Measurements from ENCODE around the gene OBSCN.

Gene OBSCN

DNA sequence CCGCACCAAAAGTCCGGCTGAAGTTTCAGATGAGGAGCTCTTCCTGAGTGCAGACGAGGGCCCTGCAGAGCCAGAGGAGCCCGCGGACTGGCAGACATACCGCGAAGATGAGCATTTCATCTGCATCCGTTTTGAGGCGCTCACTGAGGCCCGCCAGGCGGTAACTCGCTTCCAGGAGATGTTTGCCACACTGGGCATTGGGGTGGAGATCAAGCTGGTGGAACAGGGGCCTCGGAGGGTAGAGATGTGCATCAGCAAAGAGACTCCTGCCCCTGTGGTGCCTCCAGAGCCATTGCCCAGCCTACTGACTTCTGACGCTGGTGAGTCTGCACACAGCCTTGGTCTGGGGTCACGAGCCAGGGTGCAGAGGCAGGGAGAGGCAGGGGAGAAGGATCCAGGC, 114.1 kb downstream of the OBSCN start:
- no peak for DNase-seq (ENCODE audit: low spot score)

DNA sequence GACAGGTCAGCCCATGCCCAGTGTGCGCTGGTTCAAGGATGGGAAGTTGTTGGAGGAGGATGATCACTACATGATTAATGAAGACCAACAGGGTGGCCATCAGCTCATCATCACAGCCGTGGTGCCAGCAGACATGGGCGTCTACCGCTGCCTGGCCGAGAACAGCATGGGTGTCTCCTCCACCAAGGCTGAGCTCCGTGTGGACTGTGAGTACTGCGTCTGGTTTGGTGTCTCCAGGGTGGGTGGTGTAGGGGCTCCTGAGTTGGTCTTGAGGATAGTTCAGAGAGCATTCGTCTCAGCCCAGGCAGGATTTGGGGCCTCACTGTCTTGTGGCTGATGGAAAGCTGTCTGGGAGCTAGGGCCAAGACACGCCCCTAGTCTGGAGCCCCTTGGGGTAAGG, 115.6 kb downstream of the OBSCN start:
- DNase-seq (ENCODE audit: low spot score), result no peak

DNA sequence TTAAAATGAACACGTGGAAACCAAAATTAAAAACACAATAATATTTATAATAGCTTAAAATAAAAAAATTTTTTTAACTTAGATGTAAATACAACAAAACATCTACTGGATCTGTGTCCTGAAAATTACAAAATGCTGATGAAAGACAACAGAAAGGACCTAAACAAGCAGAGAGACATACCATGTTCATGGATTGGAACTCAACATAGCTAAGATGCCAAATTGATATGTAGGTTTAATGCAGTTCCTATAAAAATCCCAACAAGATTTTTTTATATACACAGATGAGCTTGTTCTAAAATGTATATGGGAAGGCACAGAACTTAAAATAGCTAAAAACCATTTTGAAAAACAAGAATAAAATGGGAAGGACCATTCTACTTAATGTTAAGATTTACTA, 117.4 kb downstream of the OBSCN start:
- DNase-seq (ENCODE audit: low spot score), result no peak

DNA sequence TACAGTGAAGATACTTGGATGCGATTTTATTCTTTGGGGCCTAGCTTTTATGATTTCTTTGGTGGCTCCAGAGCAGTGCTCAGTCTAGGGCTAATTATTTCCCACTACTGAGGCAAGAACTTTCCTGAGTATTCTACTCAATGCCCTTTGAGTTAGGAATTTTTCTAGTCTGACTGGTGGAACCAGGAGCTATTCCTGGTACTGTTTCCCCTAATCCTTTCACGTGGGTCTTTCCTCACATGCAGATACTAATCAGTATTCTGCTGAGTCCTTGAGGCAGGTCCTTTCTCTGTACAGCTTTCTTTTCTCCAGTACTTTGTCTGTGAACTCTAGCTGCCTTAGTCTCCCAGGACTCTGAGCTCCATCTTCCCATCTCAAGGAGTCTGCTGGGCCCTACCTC, 122.0 kb downstream of the OBSCN start:
- DNase-seq (ENCODE audit: low spot score), result no peak

DNA sequence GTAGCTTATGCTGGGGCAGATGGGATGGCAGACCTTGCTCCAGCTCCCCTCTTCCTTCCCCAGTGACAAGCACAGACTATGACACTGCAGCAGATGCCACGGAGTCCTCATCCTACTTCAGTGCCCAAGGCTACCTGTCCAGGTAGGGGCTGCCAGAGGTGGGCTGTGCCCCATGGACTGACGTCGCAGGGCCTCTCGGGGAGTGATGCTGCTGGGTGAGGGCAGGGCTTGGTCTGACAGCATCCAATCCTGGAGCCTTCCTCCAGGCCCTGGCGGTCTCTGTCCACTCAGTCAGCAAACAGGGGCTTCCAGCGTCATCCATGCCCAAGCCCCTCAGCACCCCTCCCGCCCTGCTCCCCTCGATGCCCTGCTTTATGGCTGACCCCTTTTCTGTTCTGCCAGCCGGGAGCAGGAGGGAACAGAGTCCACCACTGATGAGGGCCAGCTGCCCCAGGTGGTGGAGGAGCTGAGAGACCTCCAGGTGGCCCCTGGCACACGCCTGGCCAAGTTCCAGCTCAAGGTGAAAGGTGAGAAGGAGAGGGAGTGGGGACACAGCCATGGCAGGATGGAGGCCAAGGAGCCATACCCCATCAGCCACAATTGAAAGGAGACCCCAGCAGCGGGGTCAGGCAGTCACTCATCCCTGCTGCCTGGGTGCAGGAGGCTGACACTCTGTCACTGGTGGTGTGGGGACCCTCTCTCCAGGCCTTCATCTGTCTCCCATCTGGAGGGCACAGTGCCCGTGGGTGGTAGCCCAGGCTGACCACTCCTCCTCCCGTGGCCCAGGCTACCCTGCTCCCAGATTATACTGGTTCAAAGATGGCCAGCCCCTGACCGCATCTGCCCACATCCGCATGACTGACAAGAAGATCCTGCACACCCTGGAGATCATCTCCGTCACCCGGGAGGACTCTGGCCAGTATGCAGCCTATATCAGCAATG, 125.2 kb downstream of the OBSCN start:
- DNase-seq (ENCODE audit: low spot score), result no peak

DNA sequence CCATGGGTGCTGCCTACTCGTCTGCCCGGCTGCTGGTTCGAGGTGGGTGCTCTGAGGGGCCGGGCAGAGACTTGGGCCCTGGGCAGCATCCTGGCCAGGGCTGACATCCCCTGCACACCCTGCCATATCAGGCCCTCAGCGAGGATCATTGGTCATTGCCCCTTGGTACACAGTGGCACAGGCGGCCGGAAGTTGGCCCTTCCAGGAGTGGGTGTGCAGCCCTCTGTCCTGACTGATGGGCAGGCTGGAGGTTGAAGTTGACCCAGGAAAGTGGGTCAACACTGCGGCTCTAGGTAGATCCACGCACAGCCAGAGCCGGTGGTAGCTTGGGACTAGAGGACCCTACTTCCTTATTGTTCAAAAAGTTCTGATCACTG, 125.9 kb downstream of the OBSCN start:
- no peak for DNase-seq (ENCODE audit: low spot score)

DNA sequence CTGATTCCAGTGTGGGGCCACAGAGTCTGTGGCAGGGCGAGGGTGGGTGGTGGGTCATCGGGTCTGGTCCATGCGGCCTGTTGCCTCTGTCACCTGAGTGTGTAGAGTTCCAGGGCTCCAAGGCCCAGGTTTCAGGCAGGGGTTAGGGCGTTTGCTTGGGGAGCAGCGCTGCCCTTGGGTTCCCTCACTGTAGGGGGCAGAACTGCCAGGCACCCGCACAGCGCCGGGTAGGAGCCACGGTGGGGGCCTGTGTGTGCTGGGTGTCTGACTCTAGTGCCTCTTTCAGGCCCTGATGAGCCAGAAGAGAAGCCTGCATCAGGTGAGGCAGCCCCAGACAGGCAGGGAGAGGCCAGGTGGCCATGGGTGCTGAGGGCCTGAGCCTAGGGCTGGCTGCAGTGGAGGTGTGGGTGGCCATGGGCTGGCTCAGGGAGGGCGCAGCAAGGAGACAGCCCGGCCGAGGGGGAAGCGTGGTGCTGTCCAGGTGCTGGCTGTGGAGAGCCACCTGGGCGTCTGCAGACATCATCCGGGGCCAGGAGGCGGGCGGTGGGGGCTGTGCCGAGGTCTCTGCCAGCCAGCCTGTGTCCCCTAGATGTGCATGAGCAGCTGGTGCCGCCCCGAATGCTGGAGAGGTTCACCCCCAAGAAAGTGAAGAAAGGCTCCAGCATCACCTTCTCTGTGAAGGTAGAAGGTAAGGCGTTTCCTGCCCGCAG, 126.5 kb downstream of the OBSCN start:
- DNase-seq (ENCODE audit: low spot score), result no peak

DNA sequence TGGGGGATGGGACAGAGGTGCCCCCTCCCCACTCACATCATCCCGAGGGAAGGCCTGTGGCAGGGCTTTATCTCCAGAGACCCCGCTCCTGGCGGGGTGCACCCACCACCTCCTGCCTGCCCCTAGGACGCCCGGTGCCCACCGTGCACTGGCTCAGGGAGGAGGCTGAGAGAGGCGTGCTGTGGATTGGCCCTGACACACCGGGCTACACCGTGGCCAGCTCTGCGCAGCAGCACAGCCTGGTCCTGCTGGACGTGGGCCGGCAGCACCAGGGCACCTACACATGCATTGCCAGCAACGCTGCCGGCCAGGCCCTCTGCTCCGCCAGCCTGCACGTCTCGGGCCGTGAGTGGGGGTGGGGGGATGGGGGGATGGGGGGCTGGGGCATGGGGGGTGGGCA, 127.1 kb downstream of the OBSCN start:
- no peak for DNase-seq (ENCODE audit: low spot score)

DNA sequence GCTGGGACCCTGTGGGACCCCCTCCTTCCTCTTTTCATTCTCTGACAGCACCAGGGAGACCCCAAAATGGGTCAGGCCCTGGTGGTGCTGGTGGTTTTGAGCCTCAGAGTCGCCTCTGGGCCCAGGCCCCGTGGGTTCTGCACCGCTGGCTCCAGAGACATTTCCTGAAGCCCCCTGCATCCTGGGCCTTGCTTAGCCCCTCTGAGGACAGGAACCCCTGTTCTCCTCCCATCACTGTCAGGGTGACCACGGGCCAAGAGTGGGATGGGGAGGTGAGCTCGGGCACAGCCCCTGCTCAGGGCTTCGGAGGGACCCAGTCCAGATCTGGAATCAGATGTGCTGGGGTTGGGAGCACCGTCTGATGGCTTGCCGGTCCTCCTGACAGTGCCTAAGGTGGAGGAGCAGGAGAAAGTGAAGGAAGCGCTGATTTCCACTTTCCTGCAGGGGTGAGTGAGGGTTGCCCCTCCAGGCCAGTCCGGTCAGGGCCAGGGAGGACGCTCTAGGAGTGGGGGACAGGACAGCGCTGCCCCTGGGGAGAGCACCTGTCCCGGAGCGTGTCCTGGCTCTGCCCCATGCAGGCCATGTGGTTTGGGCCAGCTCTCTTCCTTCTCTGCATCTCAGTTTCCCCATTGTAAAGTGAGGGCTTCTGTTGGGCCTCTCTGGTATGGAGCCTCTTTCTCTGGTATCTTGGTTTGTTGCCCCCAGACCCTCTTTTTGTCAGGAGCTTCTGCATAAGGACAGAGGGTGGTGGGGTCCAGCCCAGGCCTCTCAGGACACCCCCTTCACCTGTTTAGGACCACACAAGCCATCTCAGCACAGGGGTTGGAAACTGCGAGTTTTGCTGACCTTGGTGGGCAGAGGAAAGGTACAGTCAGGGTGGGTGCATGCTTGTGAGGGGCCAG, 127.8 kb downstream of the OBSCN start:
- DNase-seq (ENCODE audit: low spot score), result no peak

DNA sequence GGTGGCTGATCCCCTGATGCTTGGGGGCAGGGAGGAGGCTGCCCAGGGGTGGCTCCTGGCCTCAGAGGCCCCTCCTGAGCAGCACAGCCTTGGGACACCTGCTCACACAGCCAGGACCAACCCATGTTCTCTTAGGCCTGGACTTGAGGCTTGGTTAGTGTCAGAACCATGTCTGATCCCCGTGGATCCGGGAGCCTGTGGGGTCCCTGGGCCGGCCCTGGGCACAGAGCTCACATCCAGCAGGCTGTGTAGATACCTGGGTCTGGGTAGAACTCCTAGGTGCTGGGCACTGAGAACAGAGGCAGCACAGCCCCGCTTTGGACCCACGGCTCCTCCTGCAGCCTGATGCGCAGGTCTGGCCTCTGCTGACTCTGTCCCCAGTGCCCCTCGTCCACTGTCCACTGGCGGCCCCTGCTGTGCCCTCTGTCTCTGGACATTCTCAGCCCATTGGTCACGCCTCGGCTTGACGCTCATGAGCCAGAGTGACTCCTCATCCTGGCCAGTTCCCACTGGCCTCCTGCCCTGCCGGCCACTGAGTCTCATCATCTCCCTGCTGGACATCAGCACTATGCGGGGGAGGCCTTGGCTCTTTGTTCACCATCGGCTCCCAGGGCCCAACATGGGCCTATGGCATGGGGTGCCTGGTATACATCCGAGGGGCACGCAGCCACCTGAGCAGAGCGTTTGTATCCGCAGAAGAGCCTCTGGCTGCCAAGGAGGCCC, 128.6 kb downstream of the OBSCN start:
- DNase-seq (ENCODE audit: low spot score), result no peak

DNA sequence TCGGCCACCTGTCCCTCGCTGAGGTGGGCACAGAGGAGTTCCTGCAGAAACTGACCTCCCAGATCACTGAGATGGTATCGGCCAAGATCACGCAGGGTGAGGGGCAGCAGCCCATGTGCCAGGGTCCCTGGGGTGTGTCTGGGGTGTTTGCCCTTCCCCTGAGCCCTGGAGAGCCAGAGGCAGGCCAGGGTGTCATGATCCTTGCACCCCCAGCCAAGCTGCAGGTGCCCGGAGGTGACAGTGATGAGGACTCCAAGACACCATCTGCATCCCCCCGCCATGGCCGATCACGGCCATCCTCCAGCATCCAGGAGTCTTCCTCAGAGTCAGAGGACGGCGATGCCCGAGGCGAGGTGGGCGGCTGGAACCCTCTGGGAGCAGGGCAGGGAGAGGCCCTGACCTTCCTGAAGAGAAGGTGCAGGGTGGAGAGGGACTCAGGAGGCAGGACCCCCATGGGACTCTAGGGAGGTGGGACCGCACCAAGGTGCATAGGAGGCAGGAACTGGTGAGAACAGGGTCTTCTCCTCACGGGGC, 129.3 kb downstream of the OBSCN start:
- no peak for DNase-seq (ENCODE audit: low spot score)

DNA sequence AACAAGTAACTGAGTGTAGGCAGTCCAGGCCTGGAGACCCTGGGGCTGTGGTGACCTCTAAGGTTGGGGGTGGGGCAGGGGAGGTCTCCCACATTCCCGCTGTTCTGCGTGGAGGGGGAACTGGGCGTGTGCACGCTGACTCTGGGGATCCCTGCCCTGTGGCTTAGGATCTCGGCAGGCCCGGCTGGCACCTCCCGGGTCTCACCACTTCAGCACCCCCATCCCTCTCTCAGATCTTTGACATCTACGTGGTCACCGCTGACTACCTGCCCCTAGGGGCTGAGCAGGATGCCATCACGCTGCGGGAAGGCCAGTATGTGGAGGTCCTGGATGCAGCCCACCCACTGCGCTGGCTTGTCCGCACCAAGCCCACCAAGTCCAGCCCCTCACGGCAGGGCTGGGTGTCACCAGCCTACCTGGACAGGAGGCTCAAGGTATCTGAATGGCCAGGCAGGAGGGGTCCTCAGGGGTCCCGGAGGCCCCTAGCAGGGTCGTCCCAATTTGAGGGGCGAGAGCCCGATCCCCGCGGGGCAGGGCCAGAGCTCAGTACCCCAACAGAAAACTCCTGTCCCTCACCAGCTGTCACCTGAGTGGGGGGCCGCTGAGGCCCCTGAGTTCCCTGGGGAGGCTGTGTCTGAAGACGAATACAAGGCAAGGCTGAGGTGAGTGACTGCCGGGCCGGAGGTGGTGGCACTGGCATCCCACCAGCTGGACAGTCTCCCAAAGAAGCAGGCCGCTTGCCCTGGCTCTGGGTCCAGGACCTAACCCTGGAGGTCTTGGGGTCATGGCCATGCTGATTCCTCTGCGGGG, 130.1 kb downstream of the OBSCN start:
- DNase-seq (ENCODE audit: low spot score), result no peak

DNA sequence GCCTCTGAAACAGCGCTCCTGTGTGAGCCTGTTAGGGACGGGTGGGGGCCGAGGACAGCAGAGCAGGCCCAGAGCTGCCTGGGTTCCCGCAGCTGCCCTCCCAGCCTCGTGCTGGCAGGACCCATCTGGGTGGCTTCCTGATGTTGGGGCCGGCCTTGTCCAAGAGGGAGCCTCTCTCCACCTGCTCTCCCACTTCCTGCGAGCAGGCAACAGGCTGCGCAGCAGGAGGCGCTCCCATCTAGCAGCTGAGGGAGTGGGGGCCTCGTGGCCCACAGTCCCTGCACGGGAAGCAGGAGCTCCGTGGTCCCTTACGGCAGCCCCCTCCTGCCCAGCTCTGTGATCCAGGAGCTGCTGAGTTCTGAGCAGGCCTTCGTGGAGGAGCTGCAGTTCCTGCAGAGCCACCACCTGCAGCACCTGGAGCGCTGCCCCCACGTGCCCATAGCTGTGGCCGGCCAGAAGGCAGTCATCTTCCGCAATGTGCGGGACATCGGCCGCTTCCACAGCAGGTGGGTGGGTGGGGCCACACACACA, 130.7 kb downstream of the OBSCN start:
- no peak for DNase-seq (ENCODE audit: low spot score)

DNA sequence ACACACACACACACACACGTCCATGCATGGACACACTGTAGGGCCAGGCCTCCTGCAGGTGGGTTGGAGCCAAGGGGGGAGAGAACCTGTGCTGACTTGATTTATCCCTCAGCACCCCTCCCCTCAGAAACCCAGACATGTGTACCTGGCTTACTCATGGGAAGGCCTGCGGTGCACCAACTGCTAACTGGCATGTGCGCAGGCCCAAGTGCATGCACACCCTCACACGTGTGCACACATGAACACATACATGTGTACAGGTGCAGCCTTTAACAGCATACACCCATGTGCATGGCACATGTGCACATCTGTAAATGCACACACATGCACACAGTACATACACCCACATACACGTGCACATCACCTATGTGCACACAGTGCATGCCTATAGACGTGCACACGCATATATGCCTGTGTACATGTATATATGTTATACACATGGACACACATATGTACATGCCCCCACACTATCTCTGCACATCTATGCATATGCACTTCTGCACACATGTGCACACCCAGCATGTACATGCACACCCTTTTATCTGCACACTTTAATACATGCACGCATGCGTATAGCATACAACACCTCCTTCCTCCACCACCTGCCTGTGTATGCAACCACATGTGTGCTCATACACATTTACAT, 131.3 kb downstream of the OBSCN start:
- DNase-seq (ENCODE audit: low spot score), result no peak

DNA sequence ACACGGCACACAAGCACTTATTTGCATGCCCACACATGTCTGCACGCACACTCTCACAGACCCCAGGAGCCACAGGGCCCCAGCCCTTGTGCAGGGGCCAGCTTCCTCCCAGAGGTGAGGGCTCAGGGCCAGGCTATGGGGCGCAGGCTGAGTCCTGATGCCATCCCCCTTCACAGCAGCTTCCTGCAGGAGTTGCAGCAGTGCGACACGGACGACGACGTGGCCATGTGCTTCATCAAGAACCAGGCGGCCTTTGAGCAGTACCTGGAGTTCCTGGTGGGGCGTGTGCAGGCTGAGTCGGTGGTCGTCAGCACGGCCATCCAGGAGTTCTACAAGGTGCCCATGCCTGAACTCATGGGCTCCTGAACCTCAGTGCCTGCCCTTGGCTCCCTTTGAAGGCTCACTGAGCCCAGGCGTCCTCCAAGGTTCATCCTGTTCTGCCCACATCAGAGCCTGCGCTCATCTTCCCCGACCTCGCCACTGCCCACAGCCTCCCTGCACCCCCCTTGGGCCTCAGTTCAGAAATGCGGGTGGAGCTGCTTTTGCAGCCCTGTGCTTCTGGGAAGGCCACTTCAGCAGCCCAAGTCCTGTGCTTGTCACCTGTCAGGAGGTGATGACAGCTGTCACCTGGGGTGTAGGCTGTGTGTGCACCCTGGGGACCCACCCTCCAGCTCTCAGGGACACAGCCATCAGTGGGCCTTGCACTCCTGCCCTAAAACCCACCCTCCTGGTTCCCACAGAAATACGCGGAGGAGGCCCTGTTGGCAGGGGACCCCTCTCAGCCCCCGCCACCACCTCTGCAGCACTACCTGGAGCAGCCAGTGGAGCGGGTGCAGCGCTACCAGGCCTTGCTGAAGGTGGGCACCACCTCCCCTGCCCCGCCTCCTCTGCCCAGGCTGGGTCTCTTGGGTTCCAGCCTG, 132.2 kb downstream of the OBSCN start:
- no peak for DNase-seq (ENCODE audit: low spot score)

DNA sequence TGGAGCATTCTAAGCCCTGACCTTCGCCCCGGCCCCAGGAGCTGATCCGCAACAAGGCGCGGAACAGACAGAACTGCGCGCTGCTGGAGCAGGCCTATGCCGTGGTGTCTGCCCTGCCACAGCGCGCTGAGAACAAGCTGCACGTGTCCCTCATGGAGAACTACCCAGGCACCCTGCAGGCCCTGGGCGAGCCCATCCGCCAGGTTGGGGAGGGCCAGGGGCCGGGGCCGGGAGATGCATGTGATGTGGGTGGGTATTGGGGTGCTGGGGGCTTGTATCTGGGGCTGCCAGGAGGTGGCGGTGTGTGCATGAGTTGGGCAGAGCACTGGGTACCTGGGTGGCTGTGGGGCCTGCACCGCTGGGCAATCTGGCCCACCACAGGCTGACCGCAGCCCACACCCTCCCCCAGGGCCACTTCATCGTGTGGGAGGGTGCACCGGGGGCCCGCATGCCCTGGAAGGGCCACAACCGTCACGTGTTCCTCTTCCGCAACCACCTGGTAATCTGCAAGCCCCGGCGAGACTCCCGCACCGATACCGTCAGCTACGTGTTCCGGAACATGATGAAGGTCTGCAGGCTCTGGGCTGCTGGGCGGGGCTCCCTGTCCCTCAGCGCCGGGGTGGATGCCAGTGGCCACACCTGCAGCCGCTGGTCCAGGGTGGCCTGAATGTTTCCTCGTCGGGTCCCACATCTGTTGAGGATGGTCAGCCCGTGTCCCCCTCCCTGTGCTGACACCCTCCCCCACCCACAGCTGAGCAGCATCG, 133.0 kb downstream of the OBSCN start:
- no peak for DNase-seq (ENCODE audit: low spot score)

DNA sequence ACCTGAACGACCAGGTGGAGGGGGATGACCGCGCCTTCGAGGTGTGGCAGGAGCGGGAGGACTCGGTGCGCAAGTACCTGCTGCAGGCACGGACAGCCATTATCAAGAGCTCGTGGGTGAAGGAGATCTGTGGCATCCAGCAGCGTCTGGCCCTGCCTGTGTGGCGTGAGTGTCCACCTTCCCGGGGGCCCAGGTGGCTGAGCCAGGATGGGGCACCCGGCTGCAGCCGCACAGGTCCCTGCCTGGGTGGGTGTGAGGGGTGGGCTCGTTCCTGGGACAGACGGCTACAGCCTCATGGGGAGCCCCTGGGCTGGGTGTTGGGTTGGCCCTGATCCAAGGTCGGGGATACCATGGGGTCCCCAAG, 133.6 kb downstream of the OBSCN start:
- DNase-seq (ENCODE audit: low spot score), result no peak

Measured in RKO (cell line).